Endothelial cell (in vitro differentiated cells): ENCODE data around the gene FAM229B. TPM values are rescaled to one million over a fixed set of nuclear protein-coding genes. Genes with fewer than 3 reads are reported as not detected.

ENCODE experiments used
- DNase-seq: peaks from one replicate; pipeline ENCODE4 v3.0.0; 2021; ENCODE audit warnings: low spot score
- H3K27ac Mint-ChIP-seq: one replicate; pipeline ENCODE4 v1.8.0; 2021; ENCODE audit warnings: mixed read lengths, inconsistent platforms; ENCODE audit not compliant: unreplicated experiment
- H3K27me3 Mint-ChIP-seq: one replicate; pipeline ENCODE4 v1.8.0; 2021; ENCODE audit warnings: mild to moderate bottlenecking, moderate library complexity, mixed read lengths, inconsistent platforms; ENCODE audit not compliant: unreplicated experiment
- H3K36me3 Mint-ChIP-seq: one replicate; pipeline ENCODE4 v1.8.0; 2021; ENCODE audit warnings: mild to moderate bottlenecking, low read depth, mixed read lengths, inconsistent platforms; ENCODE audit not compliant: unreplicated experiment
- H3K4me1 Mint-ChIP-seq: one replicate; pipeline ENCODE4 v1.8.0; 2021; ENCODE audit warnings: mild to moderate bottlenecking, mixed read lengths, inconsistent platforms; ENCODE audit not compliant: unreplicated experiment
- H3K4me3 Mint-ChIP-seq: one replicate; pipeline ENCODE4 v1.8.0; 2021; ENCODE audit warnings: mild to moderate bottlenecking, mixed read lengths, inconsistent platforms; ENCODE audit not compliant: unreplicated experiment
- H3K9me3 Mint-ChIP-seq: one replicate; pipeline ENCODE4 v1.8.0; 2021; ENCODE audit warnings: mixed read lengths, inconsistent platforms; ENCODE audit not compliant: unreplicated experiment
- total RNA-seq: library from RNA; stranded (reverse); fragmentation: NEBNext Ultra II Directional; extraction: Animal tissue kit (Norgen Biotek cat#: 25700); gene quantifications from one replicate; pipeline ENCODE4 v1.2.1, GENCODE V29; 2021; ENCODE audit not compliant: unreplicated experiment
- TF ChIP-seq, protein P1 (sequence below): fragments of 200-600 bp; sonication (generic); IDR thresholded peaks from one replicate; pipeline ENCODE4 v1.5.0; 2021; ENCODE audit warnings: antibody characterized with exemption; ENCODE audit not compliant: unreplicated experiment

Gene FAM229B
- total RNA-seq, 1 donor from 2014 or later: 20.9 TPM

- Mint-ChIP-seq H3K9me3 (no peaks in the 10 kb centered on the region), H3K4me3 (no peak overlapping the region), H3K36me3 (no peaks in the 10 kb centered on the region), H3K27ac (no peak overlapping the region), H3K4me1 (peaks cover 10% of the 10 kb centered on the region), H3K27me3 (peaks cover 2% of the 10 kb centered on the region)
- DNase-seq: no peak
- TF ChIP-seq, protein P1, sequence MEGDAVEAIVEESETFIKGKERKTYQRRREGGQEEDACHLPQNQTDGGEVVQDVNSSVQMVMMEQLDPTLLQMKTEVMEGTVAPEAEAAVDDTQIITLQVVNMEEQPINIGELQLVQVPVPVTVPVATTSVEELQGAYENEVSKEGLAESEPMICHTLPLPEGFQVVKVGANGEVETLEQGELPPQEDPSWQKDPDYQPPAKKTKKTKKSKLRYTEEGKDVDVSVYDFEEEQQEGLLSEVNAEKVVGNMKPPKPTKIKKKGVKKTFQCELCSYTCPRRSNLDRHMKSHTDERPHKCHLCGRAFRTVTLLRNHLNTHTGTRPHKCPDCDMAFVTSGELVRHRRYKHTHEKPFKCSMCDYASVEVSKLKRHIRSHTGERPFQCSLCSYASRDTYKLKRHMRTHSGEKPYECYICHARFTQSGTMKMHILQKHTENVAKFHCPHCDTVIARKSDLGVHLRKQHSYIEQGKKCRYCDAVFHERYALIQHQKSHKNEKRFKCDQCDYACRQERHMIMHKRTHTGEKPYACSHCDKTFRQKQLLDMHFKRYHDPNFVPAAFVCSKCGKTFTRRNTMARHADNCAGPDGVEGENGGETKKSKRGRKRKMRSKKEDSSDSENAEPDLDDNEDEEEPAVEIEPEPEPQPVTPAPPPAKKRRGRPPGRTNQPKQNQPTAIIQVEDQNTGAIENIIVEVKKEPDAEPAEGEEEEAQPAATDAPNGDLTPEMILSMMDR: no peak
These were observed 51.7 kb downstream of the FAM229B start for GRCh38 chr6:112139052-112139451.

- TF ChIP-seq, protein P1: no peak
- Mint-ChIP-seq H3K27ac (no peak overlapping the region), H3K4me1 (peaks cover 10% of the 10 kb centered on the region), H3K9me3 (no peaks in the 10 kb centered on the region), H3K27me3 (peaks cover 2% of the 10 kb centered on the region), H3K4me3 (no peak overlapping the region), H3K36me3 (no peaks in the 10 kb centered on the region)
- no peak for DNase-seq
These were observed 54.3 kb downstream of the FAM229B start for GRCh38 chr6:112141707-112142106.

DNA sequence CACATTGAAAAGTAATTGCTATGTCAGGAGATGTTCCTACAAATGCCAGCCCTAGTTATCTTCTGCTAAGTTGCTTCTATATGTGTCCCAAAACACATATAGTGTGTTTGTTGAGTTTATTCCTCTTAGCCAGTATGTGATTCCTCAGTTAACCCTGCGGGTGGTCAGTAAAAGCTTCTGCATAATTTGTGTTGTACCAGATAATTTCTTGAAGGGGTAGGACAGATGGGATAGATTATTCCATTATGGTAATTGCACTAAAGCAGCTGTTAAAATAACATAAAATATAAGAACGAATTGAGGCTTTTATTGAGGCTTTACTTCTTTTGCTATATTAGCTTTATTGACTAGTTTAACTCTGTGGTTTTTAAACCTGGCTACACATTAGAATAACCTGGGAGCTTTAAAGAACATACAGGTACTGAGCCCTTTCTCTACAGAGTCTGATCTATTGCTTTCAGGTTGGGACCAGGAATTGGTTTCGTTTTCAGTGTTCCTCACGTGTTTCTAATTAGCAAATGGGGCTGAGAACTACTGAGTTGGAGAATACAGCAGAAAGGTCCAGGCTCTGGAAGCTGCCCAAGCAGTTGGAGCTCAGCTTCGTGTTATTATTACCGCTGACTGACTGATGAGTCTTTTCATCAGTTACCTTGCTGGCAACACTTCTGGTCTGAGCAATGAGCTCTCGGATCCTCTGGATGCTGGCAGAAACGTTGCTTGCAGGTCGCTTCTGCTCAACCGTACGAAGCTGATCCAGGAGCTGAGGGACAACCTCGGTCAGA lies 56.9 kb downstream of the FAM229B start:
- Mint-ChIP-seq H3K4me1 (peaks cover 3% of the 10 kb centered on the region), H3K4me3 (no peak overlapping the region), H3K36me3 (no peaks in the 10 kb centered on the region), H3K9me3 (no peaks in the 10 kb centered on the region), H3K27ac (no peak overlapping the region), H3K27me3 (peaks cover 2% of the 10 kb centered on the region)
- TF ChIP-seq, protein P1: no peak
- no peak for DNase-seq

GRCh38 chr6:112145080-112145573 lies 57.7 kb downstream of the FAM229B start:
- H3K4me1 Mint-ChIP-seq: no peaks in the 10 kb centered on the region
- no peaks in the 10 kb centered on the region for H3K9me3 Mint-ChIP-seq
- H3K27ac Mint-ChIP-seq: no peak overlapping the region
- H3K4me3 Mint-ChIP-seq: no peak overlapping the region
- DNase-seq: no peak
- peaks cover 2% of the 10 kb centered on the region for H3K27me3 Mint-ChIP-seq
- H3K36me3 Mint-ChIP-seq: no peaks in the 10 kb centered on the region
- TF ChIP-seq, protein P1: no peak

DNA sequence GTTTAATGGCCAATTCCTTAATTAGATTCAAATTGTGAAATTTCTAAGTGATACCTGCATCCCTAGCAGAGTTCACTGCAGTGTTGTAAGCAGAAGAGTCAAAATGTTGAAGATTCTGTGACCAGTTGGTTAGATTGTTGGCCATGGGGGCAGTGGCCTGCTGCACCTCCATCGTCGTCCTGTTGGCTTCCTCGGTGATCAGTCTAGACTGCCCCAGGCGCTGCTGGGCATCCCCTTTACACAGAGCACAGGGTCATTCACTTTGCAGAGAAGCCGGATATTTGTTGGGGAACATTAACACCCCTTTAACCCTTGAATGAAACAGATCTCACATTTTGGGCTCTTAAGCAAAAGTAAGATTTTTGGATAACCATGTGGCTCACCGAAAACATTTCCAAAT lies 60.7 kb downstream of the FAM229B start:
- H3K4me3 Mint-ChIP-seq: no peak overlapping the region
- DNase-seq: no peak
- no peaks in the 10 kb centered on the region for H3K36me3 Mint-ChIP-seq
- TF ChIP-seq, protein P1: no peak
- no peaks in the 10 kb centered on the region for H3K4me1 Mint-ChIP-seq
- H3K27me3 Mint-ChIP-seq: no peaks in the 10 kb centered on the region
- no peaks in the 10 kb centered on the region for H3K9me3 Mint-ChIP-seq
- H3K27ac Mint-ChIP-seq: no peak overlapping the region
